ENCODE data around the gene TNS1.

Gene TNS1

GRCh38 chr2:217977840-217978535 lies 24.8 kb downstream of the TNS1 start:
- ATAC-seq (no peak), DNase-seq (no peak)
- Mint-ChIP-seq H3K27me3 (peaks cover 10% of the 10 kb centered on the region), H3K36me3 (ENCODE audit: low read depth) (no peaks in the 10 kb centered on the region), H3K4me1 (no peaks in the 10 kb centered on the region), H3K9me3 (no peaks in the 10 kb centered on the region), H3K4me3 (no peak overlapping the region), H3K27ac (no peak overlapping the region)

DNA sequence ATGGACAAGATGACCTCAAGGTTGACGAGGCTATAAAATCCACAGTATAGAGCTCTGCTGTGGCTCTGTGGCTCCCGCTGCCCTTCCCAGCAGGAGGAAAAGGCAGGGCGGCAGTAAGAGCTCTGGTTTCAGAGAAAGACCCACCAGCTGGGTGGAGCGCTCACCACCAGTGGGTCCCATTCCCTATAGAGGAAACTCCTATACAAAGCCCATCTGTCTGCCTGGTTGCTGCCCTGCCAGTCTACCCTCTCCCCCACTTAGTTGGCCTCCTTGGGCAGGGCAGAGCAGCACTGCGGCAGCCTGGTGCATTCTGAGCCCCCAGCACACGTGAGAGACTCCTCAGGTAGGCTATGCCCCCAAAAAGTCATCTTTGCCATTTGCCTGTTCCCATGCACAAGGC lies 26.5 kb downstream of the TNS1 start:
- H3K9me3 Mint-ChIP-seq = no peaks in the 10 kb centered on the region
- no peak overlapping the region for H3K4me3 Mint-ChIP-seq
- H3K27ac Mint-ChIP-seq = no peak overlapping the region
- H3K27me3 Mint-ChIP-seq = peaks cover 10% of the 10 kb centered on the region
- ATAC-seq = no peak
- H3K4me1 Mint-ChIP-seq = no peaks in the 10 kb centered on the region
- H3K36me3 Mint-ChIP-seq (ENCODE audit: low read depth) = no peaks in the 10 kb centered on the region
- no peak for DNase-seq

DNA sequence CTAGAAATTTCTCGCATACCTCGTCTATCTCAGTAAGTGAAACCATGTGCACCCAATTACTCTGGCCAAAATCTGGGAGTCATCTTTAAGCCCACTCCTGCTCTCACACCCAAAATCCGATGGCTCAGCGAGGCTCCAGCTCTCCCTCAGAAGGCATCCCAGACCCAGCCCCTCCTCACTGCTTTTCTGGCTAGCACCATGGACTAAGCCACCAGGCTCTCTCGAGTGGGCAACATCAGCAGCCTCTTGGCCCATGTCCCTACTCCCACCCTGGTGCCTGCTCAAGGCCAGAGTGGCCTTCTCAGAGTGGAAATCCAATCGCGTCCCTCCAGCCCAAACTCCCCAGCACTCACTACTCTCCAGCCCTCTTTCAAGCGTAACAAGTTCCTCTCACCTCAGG lies 27.2 kb downstream of the TNS1 start:
- ATAC-seq (no peak), DNase-seq (no peak)
- Mint-ChIP-seq H3K4me1 (no peaks in the 10 kb centered on the region), H3K4me3 (no peak overlapping the region), H3K9me3 (no peaks in the 10 kb centered on the region), H3K27ac (no peak overlapping the region), H3K27me3 (peaks cover 9% of the 10 kb centered on the region), H3K36me3 (ENCODE audit: low read depth) (no peaks in the 10 kb centered on the region)

GRCh38 chr2:217974389-217975005 lies 28.3 kb downstream of the TNS1 start:
- ATAC-seq (no peak), DNase-seq (no peak)
- Mint-ChIP-seq H3K4me1 (no peaks in the 10 kb centered on the region), H3K4me3 (no peak overlapping the region), H3K27me3 (peaks cover 12% of the 10 kb centered on the region), H3K36me3 (ENCODE audit: low read depth) (no peaks in the 10 kb centered on the region), H3K27ac (no peak overlapping the region), H3K9me3 (peaks cover 4% of the 10 kb centered on the region)

DNA sequence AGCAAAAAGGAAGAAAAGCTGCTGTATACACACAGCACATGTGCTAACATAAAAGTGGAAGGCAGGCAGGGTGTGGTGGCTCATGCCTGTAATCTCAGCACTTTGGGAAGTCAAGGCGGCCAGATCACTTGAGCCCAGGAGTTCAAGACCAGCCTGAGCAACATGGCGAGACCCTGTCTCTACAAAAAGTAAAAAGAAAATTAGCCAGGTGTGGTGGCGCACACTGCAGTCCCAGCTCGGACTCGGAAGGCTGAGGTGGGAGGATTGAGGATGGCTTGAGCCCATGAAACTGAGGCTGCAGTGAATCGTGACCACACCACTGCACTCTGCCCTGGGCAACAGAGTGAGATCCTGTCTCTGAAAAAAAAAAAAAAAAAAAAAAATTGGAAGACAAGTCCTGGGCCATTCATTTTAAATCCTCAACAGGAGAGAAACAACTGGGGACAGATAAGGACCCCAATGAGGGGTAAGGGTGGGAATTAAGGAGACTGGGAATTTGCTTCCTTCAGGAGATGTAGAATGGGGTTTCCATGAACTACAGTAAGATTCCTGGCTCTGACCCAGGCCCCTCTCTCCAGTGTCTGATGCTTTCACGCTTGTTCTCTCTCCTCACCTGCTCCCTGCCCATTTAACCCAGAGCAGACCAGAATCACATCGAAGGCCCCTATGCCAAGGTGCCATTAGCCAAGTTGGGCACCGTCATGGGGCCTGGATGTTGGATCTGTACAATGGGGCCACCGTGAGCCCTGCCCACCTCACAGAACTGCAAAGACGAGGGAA lies 29.6 kb downstream of the TNS1 start:
- H3K36me3 Mint-ChIP-seq (ENCODE audit: low read depth) = no peaks in the 10 kb centered on the region
- no peak for DNase-seq
- no peak overlapping the region for H3K4me3 Mint-ChIP-seq
- H3K27me3 Mint-ChIP-seq = peaks cover 6% of the 10 kb centered on the region
- no peak for ATAC-seq
- peaks cover 4% of the 10 kb centered on the region for H3K9me3 Mint-ChIP-seq
- H3K27ac Mint-ChIP-seq = no peak overlapping the region
- no peaks in the 10 kb centered on the region for H3K4me1 Mint-ChIP-seq

DNA sequence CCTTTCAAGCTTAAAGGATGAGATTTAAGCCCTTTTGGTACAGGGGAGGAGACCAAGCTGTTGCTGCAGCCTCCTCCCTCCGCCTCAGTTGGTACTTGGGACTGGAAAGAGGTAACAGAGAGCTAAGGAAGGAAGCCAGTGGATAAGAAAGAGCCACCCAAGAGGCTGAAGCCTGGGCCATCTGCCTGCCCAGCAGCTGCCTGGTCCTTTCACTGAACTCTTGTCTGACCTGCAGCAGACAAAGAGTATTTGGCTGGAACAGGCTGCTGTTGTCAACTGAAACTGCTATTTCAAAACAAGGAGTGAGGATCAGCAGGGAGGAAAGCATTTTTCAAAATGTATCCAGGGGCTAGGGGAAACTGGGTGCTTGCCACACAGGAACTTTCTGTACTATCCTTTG lies 30.3 kb downstream of the TNS1 start:
- Mint-ChIP-seq H3K4me1 (no peaks in the 10 kb centered on the region), H3K36me3 (ENCODE audit: low read depth) (no peaks in the 10 kb centered on the region), H3K27me3 (peaks cover 6% of the 10 kb centered on the region), H3K27ac (no peak overlapping the region), H3K4me3 (no peak overlapping the region), H3K9me3 (peaks cover 4% of the 10 kb centered on the region)
- ATAC-seq = no peak
- no peak for DNase-seq

- DNase-seq = no peak
- no peaks in the 10 kb centered on the region for H3K4me1 Mint-ChIP-seq
- H3K27me3 Mint-ChIP-seq = peaks cover 6% of the 10 kb centered on the region
- no peak for ATAC-seq
- H3K27ac Mint-ChIP-seq = no peak overlapping the region
- H3K36me3 Mint-ChIP-seq (ENCODE audit: low read depth) = no peaks in the 10 kb centered on the region
- H3K9me3 Mint-ChIP-seq = peaks cover 4% of the 10 kb centered on the region
- H3K4me3 Mint-ChIP-seq = no peak overlapping the region
Observed at GRCh38 chr2:217972037-217972436, 30.8 kb downstream of the TNS1 start.

GRCh38 chr2:217971166-217971565 lies 31.6 kb downstream of the TNS1 start:
- H3K4me3 Mint-ChIP-seq = no peak overlapping the region
- no peaks in the 10 kb centered on the region for H3K4me1 Mint-ChIP-seq
- ATAC-seq (no peak), DNase-seq (no peak)
- peaks cover 6% of the 10 kb centered on the region for H3K27me3 Mint-ChIP-seq
- peaks cover 4% of the 10 kb centered on the region for H3K9me3 Mint-ChIP-seq
- no peaks in the 10 kb centered on the region for H3K36me3 Mint-ChIP-seq (ENCODE audit: low read depth)
- no peak overlapping the region for H3K27ac Mint-ChIP-seq

DNA sequence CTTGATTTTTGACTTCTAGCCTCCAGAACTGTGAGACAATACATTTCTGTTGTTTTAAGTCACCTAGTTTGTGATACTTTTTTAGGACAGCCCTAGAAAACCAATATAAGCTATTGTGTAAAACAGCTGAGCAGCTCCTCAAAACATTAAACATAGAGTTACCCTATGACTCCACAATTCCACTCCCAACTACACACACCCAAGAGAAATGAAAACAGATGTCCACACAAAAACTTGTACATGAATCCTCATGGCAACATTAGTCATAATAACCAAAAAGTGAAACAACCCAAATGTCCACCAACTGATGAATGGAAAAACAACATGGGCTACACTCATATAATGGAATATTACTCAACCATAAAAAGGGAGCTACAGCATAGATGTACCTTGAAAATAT lies 32.6 kb downstream of the TNS1 start:
- H3K9me3 Mint-ChIP-seq = peaks cover 4% of the 10 kb centered on the region
- no peak for DNase-seq
- H3K4me1 Mint-ChIP-seq = no peaks in the 10 kb centered on the region
- peaks cover 9% of the 10 kb centered on the region for H3K27me3 Mint-ChIP-seq
- ATAC-seq = no peak
- no peaks in the 10 kb centered on the region for H3K36me3 Mint-ChIP-seq (ENCODE audit: low read depth)
- no peak overlapping the region for H3K4me3 Mint-ChIP-seq
- H3K27ac Mint-ChIP-seq = no peak overlapping the region

- peaks cover 4% of the 10 kb centered on the region for H3K9me3 Mint-ChIP-seq
- H3K27ac Mint-ChIP-seq = no peak overlapping the region
Observed at GRCh38 chr2:217969588-217969987, 33.2 kb downstream of the TNS1 start.

GRCh38 chr2:217968023-217968422 lies 34.8 kb downstream of the TNS1 start:
- no peak for ATAC-seq
- H3K27me3 Mint-ChIP-seq = peaks cover 7% of the 10 kb centered on the region

More at GRCh38 chr2:217969588-217969987, 33.2 kb downstream of the TNS1 start:
- no peaks in the 10 kb centered on the region for H3K4me1 Mint-ChIP-seq
- ATAC-seq (no peak), DNase-seq (no peak)
- H3K4me3 Mint-ChIP-seq = no peak overlapping the region
- no peaks in the 10 kb centered on the region for H3K36me3 Mint-ChIP-seq (ENCODE audit: low read depth)
- peaks cover 7% of the 10 kb centered on the region for H3K27me3 Mint-ChIP-seq

DNA sequence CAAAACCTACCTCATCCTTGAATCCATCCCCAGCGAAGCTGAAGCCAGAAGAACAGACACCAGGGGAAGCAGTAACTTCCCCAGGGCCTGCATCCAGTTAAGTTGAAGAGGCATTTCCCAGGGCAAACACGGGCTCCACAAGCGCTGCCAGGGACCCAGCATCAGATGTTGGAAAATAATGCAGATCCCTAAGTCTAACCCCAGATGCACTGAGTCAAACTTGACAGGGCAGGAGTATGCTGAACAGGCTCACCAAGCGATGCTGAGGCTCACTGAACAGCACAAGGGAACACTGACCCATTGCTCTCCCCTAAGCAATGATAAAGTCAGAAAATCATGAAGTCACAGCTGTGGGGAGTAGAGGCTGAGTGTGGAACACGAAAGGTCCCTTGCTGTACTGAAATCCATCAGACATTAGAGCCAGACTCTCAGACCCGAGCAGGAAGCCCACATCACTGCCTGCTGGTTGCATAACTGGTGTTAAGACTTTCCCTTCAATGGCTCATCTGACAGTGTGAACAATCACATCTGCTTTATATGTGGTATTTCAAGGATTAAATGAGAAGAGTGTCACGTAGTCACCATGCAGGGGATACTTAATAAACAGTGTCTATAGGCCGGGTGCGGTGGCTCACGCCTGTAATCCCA lies 36.2 kb downstream of the TNS1 start:
- H3K27me3 Mint-ChIP-seq = peaks cover 7% of the 10 kb centered on the region
- peaks cover 4% of the 10 kb centered on the region for H3K9me3 Mint-ChIP-seq
- no peaks in the 10 kb centered on the region for H3K4me1 Mint-ChIP-seq
- DNase-seq (no peak), ATAC-seq (no peak)
- H3K27ac Mint-ChIP-seq = no peak overlapping the region
- H3K36me3 Mint-ChIP-seq (ENCODE audit: low read depth) = no peaks in the 10 kb centered on the region
- H3K4me3 Mint-ChIP-seq = no peak overlapping the region

More at GRCh38 chr2:217968023-217968422, 34.8 kb downstream of the TNS1 start:
- Mint-ChIP-seq H3K27ac (no peak overlapping the region), H3K9me3 (peaks cover 4% of the 10 kb centered on the region), H3K36me3 (ENCODE audit: low read depth) (no peaks in the 10 kb centered on the region), H3K4me1 (no peaks in the 10 kb centered on the region), H3K4me3 (no peak overlapping the region)
- no peak for DNase-seq

DNA sequence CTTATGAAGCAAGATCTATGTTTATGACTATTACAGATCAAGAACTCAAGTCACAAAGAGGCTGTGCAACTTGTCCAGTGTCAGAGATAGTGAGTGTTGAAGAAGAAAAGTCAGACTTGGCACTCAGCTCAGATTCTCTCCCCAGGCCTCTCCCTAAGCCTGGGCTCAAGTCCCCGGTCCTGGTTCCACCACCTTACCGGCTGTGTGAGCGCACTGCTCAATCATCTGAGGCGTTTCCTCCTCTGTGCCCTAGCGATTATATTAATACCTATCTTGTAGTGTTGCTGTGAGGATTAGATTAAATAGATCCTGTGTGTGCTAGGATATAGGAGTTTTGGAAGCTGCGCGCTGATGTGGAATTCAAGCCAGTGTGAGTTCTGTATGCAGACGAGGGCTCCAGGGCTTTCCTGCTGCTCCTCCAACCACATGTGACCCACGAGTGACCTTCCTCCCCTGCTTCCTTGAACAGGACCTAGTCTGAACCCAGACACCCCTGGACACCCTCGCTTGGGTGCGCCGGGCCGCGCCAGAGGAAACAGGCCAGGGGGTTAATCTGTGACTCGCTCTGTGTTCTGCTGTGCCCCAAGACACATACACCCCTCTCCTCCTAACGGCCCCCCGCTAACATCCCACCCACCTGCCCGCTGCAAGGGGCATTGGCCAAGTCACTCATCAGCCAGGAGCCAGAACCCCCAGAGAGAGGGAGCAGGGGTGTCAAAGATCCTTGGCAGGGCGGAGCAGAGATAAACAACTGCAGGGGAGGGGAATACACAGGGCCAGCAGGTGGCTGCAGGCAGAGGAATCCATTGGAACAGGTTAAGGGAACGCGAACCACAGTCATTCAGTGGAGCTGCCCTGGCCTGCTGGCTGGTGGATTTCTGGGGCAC lies 38.3 kb downstream of the TNS1 start:
- DNase-seq (no peak), ATAC-seq (no peak)
- no peaks in the 10 kb centered on the region for H3K4me1 Mint-ChIP-seq
- H3K36me3 Mint-ChIP-seq (ENCODE audit: low read depth) = no peaks in the 10 kb centered on the region
- peaks cover 3% of the 10 kb centered on the region for H3K27me3 Mint-ChIP-seq
- no peak overlapping the region for H3K4me3 Mint-ChIP-seq
- no peak overlapping the region for H3K27ac Mint-ChIP-seq
- H3K9me3 Mint-ChIP-seq = no peaks in the 10 kb centered on the region

DNA sequence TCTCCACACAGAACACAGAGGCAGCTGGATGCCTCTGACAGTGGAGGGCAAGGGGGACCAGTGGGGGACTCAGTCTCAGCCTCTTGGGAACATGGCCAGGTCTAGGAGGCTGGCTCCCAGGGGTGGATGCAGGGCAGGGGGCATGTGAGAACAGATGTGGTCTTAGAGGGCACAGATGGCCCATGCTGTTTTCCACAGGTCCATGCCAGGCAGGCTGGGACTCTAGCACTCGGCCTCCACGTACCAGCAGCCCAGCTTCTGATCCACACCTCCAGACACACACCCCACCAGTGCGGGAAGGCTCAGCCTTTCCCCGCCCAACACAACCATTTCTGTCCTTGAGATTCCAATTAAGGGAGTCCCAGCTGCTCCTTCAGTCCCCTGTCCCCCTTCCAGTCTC lies 42.4 kb downstream of the TNS1 start:
- H3K4me3 Mint-ChIP-seq = no peak overlapping the region
- no peak for ATAC-seq
- no peaks in the 10 kb centered on the region for H3K36me3 Mint-ChIP-seq (ENCODE audit: low read depth)
- H3K9me3 Mint-ChIP-seq = no peaks in the 10 kb centered on the region
- H3K27me3 Mint-ChIP-seq = peaks cover 2% of the 10 kb centered on the region
- no peak overlapping the region for H3K27ac Mint-ChIP-seq
- H3K4me1 Mint-ChIP-seq = no peaks in the 10 kb centered on the region
- no peak for DNase-seq
